Fibroblast of mammary gland (primary cell): ENCODE measurements around the gene DVL1.

Experiments used
- DNase-seq: peaks from one replicate; pipeline ENCODE4 v3.0.0-alpha.2; 2010; ENCODE audit warnings: low read depth
- H3K4me3 ChIP-seq: 2 replicates; pipeline ENCODE4 v1.5.1; 2011; ENCODE audit warnings: low read depth, mild to moderate bottlenecking, low read length, moderate library complexity; ENCODE audit not compliant: control insufficient read depth
- TF ChIP-seq, protein P1 (sequence below): conservative IDR thresholded peaks from 2 replicates; pipeline ENCODE4 v1.5.1; 2011; ENCODE audit warnings: low read depth, low read length, inconsistent platforms; ENCODE audit not compliant: control insufficient read depth, insufficient read depth

Gene DVL1

DNA sequence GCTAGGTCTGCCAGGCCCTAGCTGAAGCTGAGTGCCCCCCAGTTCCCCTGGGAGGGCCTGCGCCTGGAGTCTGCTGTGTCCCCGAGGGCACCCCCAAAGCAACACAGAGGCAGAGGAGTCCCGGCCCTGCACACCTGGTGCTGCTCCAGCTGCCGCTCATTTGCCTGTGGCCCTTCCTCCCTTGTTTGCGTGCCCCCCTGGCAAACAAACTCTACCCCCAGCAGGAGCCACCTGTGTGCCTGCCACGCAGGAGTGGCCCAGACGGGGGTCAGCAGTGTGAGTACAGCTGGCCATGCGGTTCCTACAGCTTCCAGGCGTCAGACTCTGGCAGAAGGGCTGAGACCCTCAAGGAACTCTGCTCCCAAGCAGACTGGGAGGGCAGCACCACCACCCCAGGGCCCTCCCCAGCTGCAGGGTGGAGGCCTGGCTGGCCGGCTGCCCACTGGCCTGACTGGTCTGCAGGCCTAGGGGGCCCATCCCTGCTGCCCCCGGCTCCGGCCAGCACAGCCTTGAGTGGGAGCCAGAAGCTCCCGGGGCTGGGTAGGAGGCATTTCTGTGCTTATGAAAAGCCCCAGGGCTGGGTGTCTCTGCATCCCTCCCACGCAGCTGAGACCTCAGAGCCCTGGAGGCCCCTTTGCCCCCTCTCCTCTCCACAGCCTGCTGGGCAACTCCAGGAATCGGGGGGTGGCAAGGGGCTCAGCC is 18.7 kb downstream of the DVL1 start:
- DNase-seq, result no peak
- no peak overlapping the region for H3K4me3 ChIP-seq
- TF ChIP-seq, protein P1, sequence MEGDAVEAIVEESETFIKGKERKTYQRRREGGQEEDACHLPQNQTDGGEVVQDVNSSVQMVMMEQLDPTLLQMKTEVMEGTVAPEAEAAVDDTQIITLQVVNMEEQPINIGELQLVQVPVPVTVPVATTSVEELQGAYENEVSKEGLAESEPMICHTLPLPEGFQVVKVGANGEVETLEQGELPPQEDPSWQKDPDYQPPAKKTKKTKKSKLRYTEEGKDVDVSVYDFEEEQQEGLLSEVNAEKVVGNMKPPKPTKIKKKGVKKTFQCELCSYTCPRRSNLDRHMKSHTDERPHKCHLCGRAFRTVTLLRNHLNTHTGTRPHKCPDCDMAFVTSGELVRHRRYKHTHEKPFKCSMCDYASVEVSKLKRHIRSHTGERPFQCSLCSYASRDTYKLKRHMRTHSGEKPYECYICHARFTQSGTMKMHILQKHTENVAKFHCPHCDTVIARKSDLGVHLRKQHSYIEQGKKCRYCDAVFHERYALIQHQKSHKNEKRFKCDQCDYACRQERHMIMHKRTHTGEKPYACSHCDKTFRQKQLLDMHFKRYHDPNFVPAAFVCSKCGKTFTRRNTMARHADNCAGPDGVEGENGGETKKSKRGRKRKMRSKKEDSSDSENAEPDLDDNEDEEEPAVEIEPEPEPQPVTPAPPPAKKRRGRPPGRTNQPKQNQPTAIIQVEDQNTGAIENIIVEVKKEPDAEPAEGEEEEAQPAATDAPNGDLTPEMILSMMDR, result no peak

DNA sequence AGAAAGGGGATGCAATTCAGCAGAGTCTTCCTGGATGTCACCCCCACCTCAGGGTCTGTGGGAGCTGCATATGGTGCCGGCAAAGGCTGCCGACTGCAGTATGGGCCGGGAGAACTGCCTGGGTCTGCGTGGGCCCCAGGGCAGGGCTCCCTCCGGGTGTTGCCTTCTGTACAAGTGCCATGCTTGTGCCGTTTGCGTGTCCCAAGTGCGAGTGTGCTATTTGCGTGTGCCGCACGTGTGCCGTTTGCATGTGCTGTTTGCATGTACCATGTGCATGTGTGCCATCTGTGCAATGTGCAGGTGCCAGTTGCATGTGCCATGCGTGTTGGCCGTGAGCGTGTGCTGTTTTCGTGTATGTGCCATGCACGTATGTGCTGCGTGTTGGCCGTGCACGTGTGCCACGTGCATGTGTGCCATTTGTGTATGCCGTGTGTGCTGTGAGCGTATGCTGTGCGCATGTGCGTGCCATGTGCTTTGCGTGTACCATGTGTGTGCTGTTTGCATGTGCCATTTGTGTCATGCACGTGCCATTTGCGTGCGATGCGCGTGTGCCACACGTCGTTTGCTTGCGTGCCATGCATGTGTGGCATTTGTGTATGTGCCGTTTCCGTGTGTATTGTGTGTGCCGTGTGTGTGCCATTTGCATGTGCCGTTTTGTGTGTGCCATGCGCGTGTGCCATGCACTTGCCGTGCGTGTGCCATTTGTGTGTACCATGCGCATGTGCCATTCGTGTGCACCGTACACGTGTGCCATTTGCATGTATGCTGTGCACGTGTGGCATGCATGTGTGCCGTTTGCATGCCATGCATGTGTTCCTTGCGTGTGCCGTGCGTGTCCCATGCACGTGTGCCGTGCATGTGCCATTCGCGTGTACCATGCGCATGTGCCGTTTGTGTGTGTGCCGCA is 19.7 kb downstream of the DVL1 start:
- TF ChIP-seq, protein P1, result no peak
- DNase-seq, result no peak

DNA sequence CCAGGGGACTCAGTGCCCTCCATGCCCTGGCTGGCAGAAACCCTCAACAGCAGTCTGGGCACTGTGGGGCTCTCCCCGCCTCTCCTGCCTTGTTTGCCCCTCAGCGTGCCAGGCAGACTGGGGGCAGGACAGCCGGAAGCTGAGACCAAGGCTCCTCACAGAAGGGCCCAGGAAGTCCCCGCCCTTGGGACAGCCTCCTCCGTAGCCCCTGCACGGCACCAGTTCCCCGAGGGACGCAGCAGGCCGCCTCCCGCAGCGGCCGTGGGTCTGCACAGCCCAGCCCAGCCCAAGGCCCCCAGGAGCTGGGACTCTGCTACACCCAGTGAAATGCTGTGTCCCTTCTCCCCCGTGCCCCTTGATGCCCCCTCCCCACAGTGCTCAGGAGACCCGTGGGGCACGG is 21.0 kb downstream of the DVL1 start:
- DNase-seq, result no peak
- TF ChIP-seq, protein P1, result no peak

More for the DNA sequence above, 19.7 kb downstream of the DVL1 start:
- H3K4me3 ChIP-seq, result no peak overlapping the region

DNA sequence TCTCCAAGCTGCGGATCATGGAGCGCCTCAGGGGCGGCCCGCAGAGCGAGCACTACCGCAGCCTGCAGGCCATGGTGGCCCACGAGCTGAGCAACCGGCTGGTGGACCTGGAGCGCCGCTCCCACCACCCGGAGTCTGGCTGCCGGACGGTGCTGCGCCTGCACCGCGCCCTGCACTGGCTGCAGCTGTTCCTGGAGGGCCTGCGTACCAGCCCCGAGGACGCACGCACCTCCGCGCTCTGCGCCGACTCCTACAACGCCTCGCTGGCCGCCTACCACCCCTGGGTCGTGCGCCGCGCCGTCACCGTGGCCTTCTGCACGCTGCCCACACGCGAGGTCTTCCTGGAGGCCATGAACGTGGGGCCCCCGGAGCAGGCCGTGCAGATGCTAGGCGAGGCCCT is 21.9 kb downstream of the DVL1 start:
- no peak for DNase-seq
- TF ChIP-seq, protein P1, result no peak
- H3K4me3 ChIP-seq, result no peak overlapping the region

More for the DNA sequence above, 21.0 kb downstream of the DVL1 start:
- H3K4me3 ChIP-seq, result no peak overlapping the region

DNA sequence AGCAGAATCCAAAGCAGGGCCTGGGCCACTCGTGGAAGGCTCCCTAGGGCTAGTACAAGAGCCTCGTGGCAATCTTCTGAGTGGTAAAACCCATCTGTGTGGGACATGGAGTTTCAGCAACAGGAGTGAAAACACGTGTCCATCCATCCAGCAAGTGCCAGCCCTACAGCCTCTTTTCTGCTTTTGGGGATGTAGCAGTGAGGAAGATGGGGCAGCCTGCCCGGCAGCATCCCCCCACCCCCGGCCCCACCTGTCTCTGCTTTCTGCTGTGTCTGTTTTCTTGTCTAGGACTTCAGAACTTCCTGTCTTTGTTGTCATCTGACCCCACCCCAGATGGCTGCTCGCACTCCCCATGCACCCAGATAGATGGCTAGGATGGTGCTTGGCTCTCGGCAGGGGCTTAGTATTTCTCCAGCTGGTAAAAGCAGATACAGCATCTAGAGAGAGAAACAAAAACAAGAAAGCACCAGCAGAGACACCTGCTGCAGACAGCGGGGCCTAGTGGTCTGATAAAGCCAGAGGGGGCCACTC is 23.1 kb downstream of the DVL1 start:
- no peak overlapping the region for H3K4me3 ChIP-seq
- TF ChIP-seq, protein P1, result no peak
- no peak for DNase-seq

DNA sequence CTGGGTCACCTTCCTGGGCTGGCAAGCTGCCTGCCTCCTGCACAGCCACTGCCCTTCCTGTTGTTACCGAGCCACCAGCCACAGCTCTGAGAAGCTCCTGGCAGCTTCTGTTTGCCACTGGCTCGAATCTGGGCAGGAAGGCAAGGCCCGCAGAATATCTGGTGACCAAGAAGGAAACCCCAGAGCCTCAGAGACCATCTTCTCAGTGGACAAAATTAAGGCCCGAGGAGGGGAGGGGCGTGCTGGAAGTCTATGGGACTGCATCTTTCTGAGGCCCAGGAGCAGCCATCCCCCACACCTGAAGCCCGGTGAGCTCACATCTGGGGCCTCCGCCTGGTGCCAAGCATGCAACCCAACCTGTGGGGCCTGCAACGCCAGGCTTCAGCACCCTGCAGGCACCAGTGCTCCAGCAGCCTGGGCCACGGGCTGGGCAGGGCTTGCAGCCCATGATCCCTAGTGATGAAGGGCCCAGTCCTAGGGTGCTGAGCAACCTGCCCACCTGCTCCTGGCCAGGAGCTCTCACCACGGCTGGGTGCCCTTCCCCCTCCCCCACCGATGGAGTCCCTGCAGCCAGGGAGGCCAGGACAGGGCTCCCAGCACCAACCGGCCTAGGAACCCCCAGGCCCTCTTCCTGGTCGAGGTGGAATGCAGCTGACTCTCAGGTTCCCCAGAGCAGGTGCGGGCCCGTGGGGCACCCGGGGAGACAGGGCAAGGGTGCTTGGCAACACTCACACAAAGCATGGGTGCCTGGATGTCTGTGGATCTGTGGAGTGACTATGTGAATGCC is 23.7 kb downstream of the DVL1 start:
- TF ChIP-seq, protein P1, result no peak

More for the DNA sequence above, 23.7 kb downstream of the DVL1 start:
- no peak for DNase-seq
- H3K4me3 ChIP-seq, result peak overlapping the region; percentile 71
